Neuron (in vitro differentiated cells): Measurements from ENCODE around the gene GPSM3.

ENCODE experiments used
- H2AFZ ChIP-seq: one replicate; pipeline ENCODE4 v1.6.1; 2013; ENCODE audit warnings: low read depth, mild to moderate bottlenecking, inconsistent platforms, low read length, moderate library complexity
- H3K27me3 ChIP-seq: one replicate; pipeline ENCODE4 v1.6.1; 2013; ENCODE audit warnings: low read length; ENCODE audit not compliant: insufficient read depth
- H3K36me3 ChIP-seq: one replicate; pipeline ENCODE4 v1.6.1; 2013; ENCODE audit warnings: low read length; ENCODE audit not compliant: insufficient read depth
- H3K4me1 ChIP-seq: one replicate; pipeline ENCODE4 v1.6.1; 2013; ENCODE audit warnings: low read length; ENCODE audit not compliant: insufficient read depth
- H3K4me3 ChIP-seq: 2 replicates; pipeline ENCODE4 v1.5.1; 2013; ENCODE audit warnings: mild to moderate bottlenecking, low read length, moderate library complexity
- H3K9me3 ChIP-seq: one replicate; pipeline ENCODE4 v1.6.1; 2013; ENCODE audit warnings: low read length

The GPSM3 gene

GRCh38 chr6:32192608-32193039 is at the start of gene GPSM3:
GPSM3 (minus strand) TSS chr6:32192643; CDS start chr6:32192513, 130 bp downstream.
- Histone ChIP-seq H3K4me3 (no peak within 1 kb of the TSS), H3K4me1 (peaks cover 44% of the 10 kb centered on the region), H2AFZ (no peak within 1 kb of the TSS), H3K9me3 (no peaks in the 10 kb centered on the region), H3K27me3 (no peaks in the 10 kb centered on the region), H3K36me3 (peaks cover 5% of the 10 kb centered on the region)

GRCh38 chr6:32240686-32241085 is 48.2 kb upstream of the GPSM3 start:
- Histone ChIP-seq H3K36me3 (no peaks in the 10 kb centered on the region), H2AFZ (no peak overlapping the region), H3K4me1 (no peaks in the 10 kb centered on the region), H3K4me3 (no peak overlapping the region), H3K9me3 (no peaks in the 10 kb centered on the region), H3K27me3 (no peaks in the 10 kb centered on the region)

- H2AFZ ChIP-seq, result no peak overlapping the region
- no peaks in the 10 kb centered on the region for H3K9me3 ChIP-seq
- no peak overlapping the region for H3K4me3 ChIP-seq
- no peaks in the 10 kb centered on the region for H3K27me3 ChIP-seq
- H3K36me3 ChIP-seq, result no peaks in the 10 kb centered on the region
- no peaks in the 10 kb centered on the region for H3K4me1 ChIP-seq
Measured at GRCh38 chr6:32239462-32239861, 47.0 kb upstream of the GPSM3 start.

- H3K36me3 ChIP-seq, result no peaks in the 10 kb centered on the region
- H3K4me1 ChIP-seq, result no peaks in the 10 kb centered on the region
- no peaks in the 10 kb centered on the region for H3K9me3 ChIP-seq
- no peak overlapping the region for H2AFZ ChIP-seq
- no peaks in the 10 kb centered on the region for H3K27me3 ChIP-seq
- no peak overlapping the region for H3K4me3 ChIP-seq
Measured at GRCh38 chr6:32234934-32235333, 42.5 kb upstream of the GPSM3 start.

- Histone ChIP-seq H3K4me3 (no peak overlapping the region), H3K9me3 (no peaks in the 10 kb centered on the region), H3K36me3 (no peaks in the 10 kb centered on the region), H3K4me1 (no peaks in the 10 kb centered on the region), H3K27me3 (peaks cover 22% of the 10 kb centered on the region), H2AFZ (no peak overlapping the region)
Measured at GRCh38 chr6:32226434-32226833, 34.0 kb upstream of the GPSM3 start.

- Histone ChIP-seq H3K9me3 (no peaks in the 10 kb centered on the region), H3K36me3 (no peaks in the 10 kb centered on the region), H3K4me1 (no peaks in the 10 kb centered on the region), H3K27me3 (peaks cover 26% of the 10 kb centered on the region), H3K4me3 (no peak overlapping the region), H2AFZ (no peak overlapping the region)
Measured at GRCh38 chr6:32224696-32225095, 32.3 kb upstream of the GPSM3 start.

- Histone ChIP-seq H3K36me3 (no peaks in the 10 kb centered on the region), H3K9me3 (no peaks in the 10 kb centered on the region), H3K4me3 (no peak within 1 kb of the TSS), H2AFZ (no peak within 1 kb of the TSS), H3K4me1 (no peaks in the 10 kb centered on the region), H3K27me3 (peaks cover 26% of the 10 kb centered on the region)
Measured at GRCh38 chr6:32223258-32224235, 31.1 kb upstream of the GPSM3 start, which contains the start of gene NOTCH4. NOTCH4 (minus strand) TSS chr6:32224067; CDS start chr6:32223928, 139 bp downstream.

- no peaks in the 10 kb centered on the region for H3K4me1 ChIP-seq
- H2AFZ ChIP-seq, result no peak overlapping the region
- no peaks in the 10 kb centered on the region for H3K9me3 ChIP-seq
- peaks cover 29% of the 10 kb centered on the region for H3K27me3 ChIP-seq
- no peaks in the 10 kb centered on the region for H3K36me3 ChIP-seq
- no peak overlapping the region for H3K4me3 ChIP-seq
Measured at GRCh38 chr6:32222333-32223230, 30.1 kb upstream of the GPSM3 start.

- no peaks in the 10 kb centered on the region for H3K9me3 ChIP-seq
- no peaks in the 10 kb centered on the region for H3K4me1 ChIP-seq
- H3K4me3 ChIP-seq, result no peak overlapping the region
- peaks cover 33% of the 10 kb centered on the region for H3K27me3 ChIP-seq
- no peak overlapping the region for H2AFZ ChIP-seq
- no peaks in the 10 kb centered on the region for H3K36me3 ChIP-seq
Measured at GRCh38 chr6:32220021-32220420, 27.6 kb upstream of the GPSM3 start.

GRCh38 chr6:32218167-32218566 is 25.7 kb upstream of the GPSM3 start:
- Histone ChIP-seq H2AFZ (no peak overlapping the region), H3K4me1 (no peaks in the 10 kb centered on the region), H3K36me3 (no peaks in the 10 kb centered on the region), H3K27me3 (peaks cover 26% of the 10 kb centered on the region), H3K4me3 (no peak overlapping the region), H3K9me3 (no peaks in the 10 kb centered on the region)

GRCh38 chr6:32216998-32217397 is 24.6 kb upstream of the GPSM3 start:
- Histone ChIP-seq H3K36me3 (no peaks in the 10 kb centered on the region), H2AFZ (no peak overlapping the region), H3K4me3 (no peak overlapping the region), H3K4me1 (no peaks in the 10 kb centered on the region), H3K27me3 (peaks cover 21% of the 10 kb centered on the region), H3K9me3 (no peaks in the 10 kb centered on the region)

GRCh38 chr6:32216285-32216684 is 23.8 kb upstream of the GPSM3 start:
- Histone ChIP-seq H3K9me3 (no peaks in the 10 kb centered on the region), H3K36me3 (no peaks in the 10 kb centered on the region), H3K4me1 (no peaks in the 10 kb centered on the region), H3K4me3 (no peak overlapping the region), H3K27me3 (peaks cover 21% of the 10 kb centered on the region), H2AFZ (no peak overlapping the region)

GRCh38 chr6:32215617-32216016 is 23.2 kb upstream of the GPSM3 start:
- Histone ChIP-seq H3K4me1 (no peaks in the 10 kb centered on the region), H3K27me3 (peaks cover 18% of the 10 kb centered on the region)

More at GRCh38 chr6:32215617-32216016, 23.2 kb upstream of the GPSM3 start:
- Histone ChIP-seq H2AFZ (no peak overlapping the region), H3K4me3 (no peak overlapping the region), H3K36me3 (no peaks in the 10 kb centered on the region), H3K9me3 (no peaks in the 10 kb centered on the region)
